ENCODE measurements around the gene SLU7. TPM values are rescaled to one million over a fixed set of nuclear protein-coding genes. Genes with fewer than 3 reads are reported as not detected.

The SLU7 gene
- total and polyA plus RNA-seq, 2 of the 4 experiments (the other 2 are of a cell fraction): 15.9 to 34.2 TPM

DNA sequence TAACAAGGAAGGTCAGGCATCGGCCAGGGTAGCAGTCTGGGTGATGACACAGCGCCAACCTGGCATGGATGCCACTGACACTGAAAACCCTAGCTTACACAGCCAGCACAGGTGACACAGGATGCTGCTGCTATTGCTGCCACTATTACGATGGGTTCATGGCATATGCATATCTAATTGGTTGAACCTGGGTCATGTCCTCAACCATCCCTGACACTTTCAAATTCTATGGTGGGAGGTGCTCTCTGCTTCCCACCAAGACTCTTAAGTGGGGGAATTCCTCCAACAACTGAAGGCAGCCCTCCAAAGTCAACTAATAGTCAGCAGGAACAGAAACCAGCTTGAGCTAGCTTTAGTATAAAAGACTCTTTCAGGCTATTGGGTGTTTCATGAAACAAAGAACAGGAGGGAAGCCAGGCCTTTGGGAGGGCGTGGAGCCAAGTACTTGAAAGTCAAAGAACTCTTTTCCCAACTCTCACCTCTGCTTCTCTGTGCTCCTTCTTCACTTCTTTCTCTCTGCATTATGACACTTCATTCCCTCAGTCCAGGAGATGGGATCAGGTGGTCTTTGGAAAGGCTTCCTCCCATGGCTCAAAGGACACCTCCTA lies 24.0 kb upstream of the SLU7 start:
- Histone ChIP-seq H2AFZ (replicated peaks; ENCODE audit: low read length, poor library complexity) (no peak overlapping the region), H4K91ac (ENCODE audit: insufficient read depth, low read depth, low read length) (no peak overlapping the region; the same call in 1 of the 2 replicates), H2BK15ac (ENCODE audit: low read depth, low read length) (no peak overlapping the region), H3K23ac (ENCODE audit: low read depth, low read length) (no peak overlapping the region), H3K56ac (ENCODE audit: extremely low read depth, insufficient read depth, low read length) (no peak overlapping the region), H3K4me2 (ENCODE audit: low read depth, low read length) (no peak overlapping the region), H2BK20ac (ENCODE audit: low read depth, low read length) (no peak overlapping the region), H2BK5ac (ENCODE audit: low read depth, low read length, poor library complexity, severe bottlenecking) (no peak overlapping the region), H4K20me1 (ENCODE audit: insufficient read depth, low read length) (no peaks in the 10 kb centered on the region), H3K27me3 (ENCODE audit: control insufficient read depth, insufficient read depth, low read length) (no peaks in the 10 kb centered on the region), H3K9me3 (ENCODE audit: control insufficient read depth, insufficient read depth, low read length) (no peaks in the 10 kb centered on the region), H4K8ac (ENCODE audit: low read depth in 2 of 2, low read length in 2 of 2) (no peak overlapping the region), H3K4me3 (ENCODE audit: insufficient read depth, low read depth, low read length) (no peak overlapping the region), H3K4me1 (ENCODE audit: control insufficient read depth, insufficient read depth, low read length) (peaks cover 3% of the 10 kb centered on the region; the same call in 1 of the 2 replicates), H3K9me1 (ENCODE audit: insufficient read depth, low read length) (no peaks in the 10 kb centered on the region), H3K79me1 (ENCODE audit: low read depth in 1 of 2, low read length in 2 of 2) (no peaks in the 10 kb centered on the region), H3K9ac (ENCODE audit: low read depth, low read length) (no peak overlapping the region), H3K36me3 (ENCODE audit: control insufficient read depth, insufficient read depth, low read length) (no peaks in the 10 kb centered on the region), H2BK120ac (ENCODE audit: low read depth, low read length) (no peak overlapping the region), H3K4ac (ENCODE audit: low read depth, low read length) (no peak overlapping the region), H2AK9ac (replicated peaks; ENCODE audit: low read depth, low read length, poor library complexity) (no peak overlapping the region), H2AK5ac (ENCODE audit: low read depth, low read length) (no peak overlapping the region), H3K14ac (replicated peaks; ENCODE audit: low read depth, low read length) (no peak overlapping the region), H3K27ac (ENCODE audit: insufficient read depth, low read length) (no peak overlapping the region), H3K18ac (ENCODE audit: low read depth, low read length) (no peak overlapping the region), H4K5ac (ENCODE audit: low read depth, low read length) (no peak overlapping the region)
- intact Hi-C loops (cut with micrococcal nuclease): no loop called here
- dilution Hi-C loops (cut with HindIII; ENCODE audit: low sequenced_read_pairs, unreplicated experiment): no loop called here
- in situ Hi-C loops (cut with MboI; ENCODE audit: low sequenced_read_pairs): no loop called here
- CTCF ChIA-PET: no interaction called here
- no peak for ATAC-seq (ENCODE audit: low read depth)
- no TSS peak for BruUV-seq (replicated peaks)
- 81% methylated on average over 2 of the region's 4 CpGs; no CpG with 5 or more reads in 1 of the 2 experiments for WGBS, 2 experiments (ENCODE audit: extremely low coverage in 2 of 2, insufficient read length in 1 of 2)
- POLR2A ChIA-PET (ENCODE audit: unreplicated experiment): no interaction called here
- TF ChIP-seq RCOR1 (IDR thresholded peaks at IDR 0.05; ENCODE audit: insufficient replicate concordance, low read length): no peak
- no peak for DNase-seq

All from IMR-90 (cell line).